DMS 273 treated with DMSO at 0.1 percent for 48 hours (cell line): ENCODE data around the gene RIOK2.
"Not testable (repeated sequence)": the region's sequence is repeated elsewhere in the genome, so short reads cannot be mapped to it uniquely, and the experiment has no call there.

Source experiments
- DNase-seq: peaks from one replicate; lab custom pipeline; 2025; lab: John Stamatoyannopoulos, UW

The RIOK2 gene

DNA sequence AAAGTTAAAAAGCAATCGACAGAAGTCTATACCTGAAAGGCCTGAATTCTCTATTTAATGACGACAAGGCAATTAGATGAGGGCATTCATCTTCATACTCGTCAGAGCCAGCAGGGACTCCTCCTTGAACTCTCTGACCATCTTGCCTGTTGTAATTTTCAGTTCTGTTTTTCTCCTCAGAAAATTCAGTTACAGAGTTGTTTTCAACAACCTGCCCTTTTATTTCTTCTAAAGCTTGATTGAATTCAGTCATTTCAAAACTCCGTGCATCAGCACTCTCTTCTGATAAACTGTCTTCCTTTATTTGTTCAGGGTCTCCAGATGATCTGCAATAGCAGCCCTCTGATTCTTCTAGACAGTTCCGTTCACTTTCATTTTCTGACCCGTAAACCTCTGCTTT, 15.6 kb downstream of the RIOK2 start:
- DNase-seq: no peak

DNA sequence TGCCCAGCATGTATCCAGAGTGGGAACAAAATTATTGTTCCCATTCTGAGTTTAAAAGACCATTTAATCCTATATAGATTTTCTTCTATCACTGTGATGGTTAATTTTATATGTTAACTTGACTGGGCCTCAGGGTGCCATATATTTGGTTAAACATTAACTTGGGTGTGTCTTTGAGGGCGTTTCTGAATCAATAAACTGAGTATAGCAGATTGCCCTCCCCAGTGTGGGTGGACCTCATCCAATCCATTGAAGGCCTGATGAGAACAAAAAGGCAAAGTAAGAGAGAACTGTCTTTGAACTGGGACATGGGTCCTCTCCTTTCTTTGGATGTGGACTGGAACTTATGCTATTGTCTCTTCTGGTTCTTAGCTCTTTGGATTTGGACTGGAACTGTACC, 17.3 kb downstream of the RIOK2 start:
- no peak for DNase-seq

DNA sequence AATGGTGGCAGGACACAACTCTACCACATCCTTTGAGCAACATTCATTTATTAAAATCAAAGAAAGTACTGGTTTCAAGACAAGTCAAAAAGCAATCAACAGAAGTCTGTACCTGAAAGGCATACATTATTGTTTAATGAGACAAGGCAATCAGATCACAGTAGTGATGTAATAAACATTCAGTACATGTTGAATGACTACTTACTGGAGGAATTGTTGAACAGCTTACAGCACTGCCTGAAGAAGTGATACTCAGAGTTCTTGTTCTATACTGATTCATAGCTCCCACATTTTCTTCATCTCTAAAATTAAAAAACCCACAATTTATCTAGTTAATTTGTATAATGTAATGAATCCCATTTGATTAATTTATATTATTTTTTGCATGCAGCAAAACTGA, 18.2 kb downstream of the RIOK2 start:
- DNase-seq: no peak

DNA sequence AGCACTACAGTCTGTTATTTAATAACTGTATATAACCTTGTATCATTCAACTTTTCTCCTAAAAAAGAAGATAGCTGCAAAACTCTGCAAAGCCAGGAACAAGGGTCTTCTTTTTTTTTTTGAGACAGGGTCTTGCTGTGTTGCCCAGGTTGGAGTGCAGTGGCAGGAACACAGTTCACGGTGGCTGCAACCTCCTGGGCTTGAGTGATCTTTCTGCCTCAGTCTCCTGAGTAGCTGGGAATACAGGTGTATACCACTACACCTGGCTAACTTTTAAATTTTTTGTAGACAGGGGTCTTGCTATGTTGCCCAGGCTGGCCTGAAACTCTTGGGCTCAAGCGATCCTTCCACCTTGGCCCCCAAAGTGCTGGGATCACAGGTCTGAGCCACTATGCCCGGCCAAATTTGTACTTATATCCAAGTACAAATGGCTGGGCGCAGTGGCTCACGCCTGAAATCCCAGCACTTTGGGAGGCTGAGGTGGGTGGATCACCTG, 19.2 kb downstream of the RIOK2 start:
- DNase-seq: no peak

DNA sequence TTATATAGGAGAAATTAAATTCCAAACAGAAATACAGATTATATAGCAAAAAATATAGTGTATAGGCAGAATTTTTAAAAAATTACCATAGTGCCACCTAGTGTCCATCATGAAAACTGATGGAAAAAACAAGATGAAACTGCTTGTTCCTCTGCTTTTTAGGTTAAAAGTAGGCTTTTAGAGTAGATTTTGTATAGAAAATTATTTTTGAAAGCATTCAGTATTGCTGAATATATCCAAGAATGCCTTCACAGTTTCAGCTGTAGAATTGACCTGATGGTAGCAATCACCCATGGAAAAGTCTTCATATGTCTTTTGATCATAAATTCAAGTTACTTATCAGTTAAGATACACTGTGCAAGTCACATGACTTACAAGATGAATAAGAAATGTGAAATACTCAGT, 19.7 kb downstream of the RIOK2 start:
- DNase-seq: no peak

DNA sequence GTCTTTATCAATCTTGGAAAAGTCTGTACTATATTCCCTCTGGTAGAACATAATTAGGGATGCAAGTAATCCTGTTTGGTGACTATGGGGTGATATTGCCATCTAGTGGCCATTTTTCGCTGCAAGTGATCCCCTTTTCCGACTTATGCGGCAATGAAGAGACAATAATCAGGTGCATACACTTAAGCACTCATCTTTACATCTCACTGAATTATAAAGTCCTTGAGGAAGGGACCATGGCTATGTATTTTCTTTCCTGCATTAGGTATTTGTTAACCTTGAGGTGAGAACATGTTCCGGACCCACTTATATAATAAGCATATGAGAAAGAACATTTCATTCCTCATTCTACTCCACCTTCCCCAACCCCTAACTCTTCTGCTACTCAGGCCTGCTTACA, 21.0 kb downstream of the RIOK2 start:
- DNase-seq: peak; percentile 31

DNA sequence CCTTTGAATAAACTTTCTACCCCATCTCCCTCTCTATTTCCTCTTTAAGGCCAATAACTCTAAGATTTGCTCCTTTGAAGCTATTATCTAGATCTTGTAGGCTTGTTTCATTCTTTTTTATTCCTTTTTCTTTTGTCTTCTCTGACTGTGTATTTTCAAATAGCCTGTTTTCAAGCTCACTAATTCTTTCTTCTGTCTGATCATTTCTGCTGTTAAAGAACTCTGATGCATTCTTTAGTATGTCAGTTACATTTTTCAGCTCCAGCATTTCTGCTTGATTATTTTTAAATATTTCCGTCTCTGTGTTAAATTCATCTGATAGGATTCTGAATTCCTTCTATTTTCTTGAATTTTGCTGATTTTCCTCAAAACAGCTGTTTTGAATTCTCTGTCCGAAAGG, 25.4 kb downstream of the RIOK2 start:
- no peak for DNase-seq

DNA sequence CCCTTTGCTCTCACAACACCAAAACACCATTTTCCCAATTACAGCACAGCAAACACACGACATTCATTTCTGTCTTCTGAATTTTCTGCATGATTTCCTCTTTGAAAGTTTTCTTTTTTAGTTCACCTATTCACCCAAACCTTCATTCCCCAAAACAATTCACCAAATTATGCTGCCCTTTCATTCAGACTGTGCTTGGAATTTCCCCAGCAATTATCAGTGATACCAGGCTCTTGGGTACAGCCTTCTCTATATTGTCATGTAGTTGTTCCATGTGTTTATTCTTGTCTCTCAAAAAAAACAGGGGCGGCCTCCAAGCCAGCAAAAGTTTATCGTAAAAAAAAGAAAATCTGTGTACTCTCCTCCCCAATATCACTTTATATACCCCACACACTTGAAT, 31.7 kb downstream of the RIOK2 start:
- no peak for DNase-seq

DNA sequence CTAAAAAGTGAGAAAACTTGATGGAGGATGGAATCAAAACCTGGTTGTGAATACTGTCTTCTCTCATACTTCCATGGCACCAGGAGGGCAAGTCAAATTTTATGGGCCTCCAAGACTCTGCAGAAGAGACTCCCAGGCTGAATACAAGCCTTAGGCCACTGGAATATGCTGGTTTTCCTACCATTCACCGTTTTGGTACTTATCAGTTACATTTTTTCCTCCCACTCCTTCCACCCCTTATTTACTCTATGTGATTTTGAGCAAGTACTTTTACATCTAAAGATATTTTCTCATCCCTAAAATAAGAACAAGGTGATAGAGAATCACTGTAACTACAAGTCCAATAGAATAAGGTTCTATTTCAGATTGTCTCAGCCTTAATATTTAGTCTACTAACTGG, 32.6 kb downstream of the RIOK2 start:
- no peak for DNase-seq

DNA sequence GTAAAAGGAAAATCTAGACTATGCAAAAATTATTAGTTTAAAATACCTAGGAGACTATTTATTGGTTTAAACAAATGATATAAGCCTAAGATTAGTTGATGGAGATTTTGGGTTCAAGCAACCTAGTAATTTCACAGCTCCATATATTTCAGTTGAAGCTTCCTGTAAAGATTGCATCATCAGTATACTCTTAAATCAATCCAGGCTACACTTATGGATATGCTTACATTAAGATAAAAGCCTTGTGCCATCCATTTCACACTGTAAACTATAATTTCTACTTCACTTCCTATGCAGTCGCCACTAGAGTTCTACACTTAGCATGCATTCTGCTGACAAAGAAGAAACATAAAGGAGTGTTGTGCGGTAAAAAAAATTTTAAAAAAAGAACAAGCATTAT, 33.3 kb downstream of the RIOK2 start:
- DNase-seq: no peak

DNA sequence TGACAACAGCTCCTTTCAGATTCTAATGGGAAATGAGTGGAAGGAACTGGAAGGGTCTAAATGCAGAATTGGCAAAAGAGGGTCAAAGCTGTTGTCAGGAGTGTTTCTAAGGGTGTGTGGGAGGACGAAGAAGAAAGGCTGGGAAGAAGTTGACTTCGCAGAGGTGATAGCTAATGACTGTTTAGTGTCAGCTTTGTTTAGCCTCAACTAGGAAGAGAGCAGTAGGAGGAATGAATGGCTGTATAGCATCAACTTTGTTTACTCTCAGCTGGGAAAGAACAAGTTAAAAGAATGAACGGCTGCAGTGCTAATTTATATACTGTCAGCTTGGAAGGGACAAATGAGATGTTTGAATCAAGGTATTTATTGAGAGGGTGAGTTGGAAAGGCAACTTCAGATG, 34.8 kb downstream of the RIOK2 start:
- DNase-seq: no peak

DNA sequence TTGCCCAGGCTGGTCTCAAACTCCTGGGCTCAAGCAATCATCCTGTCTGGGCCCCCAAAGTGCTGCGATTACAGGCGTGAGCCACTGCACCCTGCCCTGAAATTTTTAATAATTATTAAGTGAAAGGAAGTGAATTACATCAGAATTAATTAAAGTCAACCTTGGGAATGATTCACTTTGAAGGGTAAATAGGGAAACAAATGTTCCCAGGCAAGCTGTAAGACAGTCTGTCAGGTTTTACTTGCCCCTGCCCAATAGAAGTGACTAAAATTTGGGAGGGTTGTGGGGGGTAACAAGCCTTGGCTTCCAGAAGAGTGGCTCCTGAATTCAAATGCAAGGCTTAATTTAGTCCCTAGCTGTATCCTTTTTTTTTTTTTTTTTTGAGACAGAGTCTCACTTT, 39.3 kb downstream of the RIOK2 start:
- DNase-seq: no peak

DNA sequence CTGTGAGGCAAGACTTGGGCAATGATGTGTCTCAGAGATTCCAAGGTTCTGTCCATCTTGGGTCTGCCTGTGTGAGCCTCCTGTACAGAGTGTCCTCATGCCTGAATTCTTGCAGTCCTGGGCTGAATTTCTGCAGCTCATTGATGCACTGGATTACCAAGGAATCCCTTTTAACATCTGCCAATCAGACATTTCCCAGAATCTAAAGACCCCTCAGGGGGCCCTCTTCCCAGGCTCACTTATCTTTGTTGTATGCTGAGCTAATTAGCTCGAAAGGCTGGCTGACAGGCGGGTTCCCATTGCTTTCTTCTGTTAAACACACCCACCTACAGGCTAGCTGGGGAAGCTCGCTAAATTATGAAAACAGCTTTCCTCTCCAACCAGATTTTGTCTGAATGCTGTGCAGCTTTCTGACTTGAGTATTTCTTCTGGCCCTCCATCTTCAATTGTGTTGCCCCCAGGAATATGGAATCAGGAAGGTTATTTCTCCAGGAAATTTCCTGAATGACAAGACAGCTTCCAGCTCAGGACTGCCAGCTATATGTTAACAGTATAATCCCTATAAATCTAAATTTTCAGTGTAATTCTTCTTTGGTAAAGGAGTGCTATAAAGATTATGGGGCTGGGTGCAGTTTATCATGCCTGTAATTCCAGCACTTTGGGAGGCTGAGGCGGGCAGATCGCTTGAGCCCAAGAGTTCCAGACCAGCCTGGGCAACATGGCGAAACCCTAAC, 40.4 kb downstream of the RIOK2 start, which contains the start of gene LIX1:
Gene LIX1 (minus strand): TSS at position 91 of the 734 bp plus-strand sequence. CDS start 35 bp downstream, at position 56.
- peak; percentile 44 for DNase-seq

DNA sequence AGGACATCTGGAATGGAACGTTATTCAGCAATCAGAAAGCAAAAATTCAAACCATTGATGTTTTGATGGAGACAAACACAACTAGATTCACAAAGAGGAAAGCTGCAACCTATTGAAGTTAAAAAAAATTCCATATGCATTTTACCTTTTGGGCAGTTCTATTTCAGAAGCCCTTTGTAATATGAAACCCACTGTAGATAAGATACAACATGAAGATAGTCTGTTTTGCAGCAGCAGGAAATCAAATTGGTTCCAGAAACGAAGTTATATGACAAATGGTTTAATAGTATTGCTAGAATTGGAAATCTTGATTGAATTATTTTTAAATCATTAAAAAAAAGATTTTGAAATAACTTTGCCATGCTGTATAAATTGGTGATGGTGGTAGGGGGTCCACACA, 41.5 kb downstream of the RIOK2 start:
- no peak for DNase-seq

DNA sequence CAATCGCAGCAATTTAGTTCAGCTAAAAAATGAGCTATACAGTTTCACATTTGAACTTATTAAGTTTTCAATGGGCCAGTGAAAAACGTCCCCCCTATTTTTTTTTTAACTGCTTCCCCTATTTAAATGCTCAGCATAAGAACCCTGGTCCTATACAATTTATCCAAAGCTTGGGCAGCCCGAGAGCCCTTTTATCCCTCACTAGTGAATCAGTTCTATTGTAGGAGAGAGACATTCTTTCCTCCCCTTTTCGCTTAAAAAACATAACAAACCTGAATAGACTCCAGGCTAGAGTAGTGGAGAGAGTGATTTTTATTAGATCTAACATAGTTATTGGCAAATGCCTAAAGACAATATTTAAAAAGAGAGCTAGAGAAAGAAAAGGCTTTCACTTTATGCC, 42.0 kb downstream of the RIOK2 start:
- no peak for DNase-seq

DNA sequence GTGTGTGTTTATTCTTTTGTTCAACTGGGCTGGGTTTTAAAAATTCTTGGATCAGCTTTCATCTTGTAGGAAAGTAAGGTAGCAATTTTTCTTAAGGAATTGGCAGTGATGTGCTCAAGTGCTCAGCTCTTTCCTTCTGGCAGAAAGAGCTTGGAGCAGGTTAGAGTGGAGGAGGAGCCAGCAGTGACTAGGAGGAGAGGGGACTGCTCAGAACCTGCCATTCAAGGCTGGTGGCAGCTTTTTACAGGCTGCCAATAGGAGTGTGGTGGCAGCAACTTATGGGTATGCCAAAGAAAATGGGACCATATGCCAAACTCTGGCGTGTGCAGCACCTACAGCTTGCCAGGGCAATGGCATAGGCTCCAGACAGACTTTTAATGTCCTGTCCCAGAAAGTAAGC, 42.8 kb downstream of the RIOK2 start:
- not testable (repeated sequence) for DNase-seq

DNA sequence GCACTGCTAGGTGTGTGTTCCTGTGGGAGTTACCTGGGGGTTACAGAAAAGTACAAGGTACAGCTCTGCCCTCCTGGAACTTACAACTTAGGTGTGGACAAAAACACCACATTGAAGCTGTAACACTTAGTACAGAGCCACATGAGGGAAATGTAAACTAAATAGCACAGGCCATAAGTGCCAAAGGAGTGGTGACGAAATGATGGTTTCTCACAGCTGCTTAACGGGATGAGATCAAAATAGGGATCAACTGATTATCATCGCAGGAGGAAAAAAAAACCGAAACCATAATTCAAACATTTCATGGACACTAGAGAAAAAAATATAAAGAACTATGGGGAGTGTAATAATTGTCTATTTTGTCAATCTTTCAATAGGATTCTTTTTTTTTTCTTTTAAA, 46.6 kb downstream of the RIOK2 start:
- no peak for DNase-seq

DNA sequence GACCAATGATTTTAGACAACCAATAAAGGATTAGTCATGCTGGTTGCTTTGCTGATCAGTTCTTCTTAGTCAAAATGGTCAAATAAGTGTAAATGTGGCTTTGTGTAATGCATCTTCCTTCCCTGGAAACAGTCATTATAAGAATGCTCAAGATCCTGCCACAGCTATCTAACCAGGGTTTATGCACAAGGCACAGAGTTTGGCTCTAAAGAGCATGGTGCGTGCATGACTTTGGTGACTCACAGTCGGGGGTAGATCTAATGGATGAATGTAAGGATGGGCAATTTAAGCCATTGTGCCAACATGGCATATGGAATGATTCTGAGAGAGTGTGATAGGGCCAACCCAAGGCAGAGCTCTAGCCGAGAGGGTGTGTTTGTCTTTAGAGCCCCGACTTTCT, 47.2 kb downstream of the RIOK2 start:
- DNase-seq: no peak

DNA sequence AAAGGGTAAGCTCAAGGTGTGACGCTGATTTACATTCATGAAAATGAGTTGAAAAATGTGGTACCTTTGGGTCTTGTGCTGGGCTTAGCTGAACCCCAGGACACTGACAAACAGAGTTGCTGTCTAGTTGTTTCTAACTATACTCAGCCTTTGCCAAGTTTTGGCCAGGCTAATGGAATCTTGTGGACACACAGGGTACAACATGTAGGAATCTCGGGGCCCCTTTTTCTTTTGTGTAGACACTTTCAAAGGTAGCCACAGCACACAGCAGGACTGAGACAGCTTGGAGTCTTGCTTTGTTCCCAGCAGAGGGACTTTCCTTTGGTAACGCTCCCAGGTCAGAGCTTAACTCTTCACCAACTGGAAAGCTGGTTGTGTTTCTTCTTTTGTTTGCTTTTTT, 48.4 kb downstream of the RIOK2 start:
- DNase-seq: no peak

DNA sequence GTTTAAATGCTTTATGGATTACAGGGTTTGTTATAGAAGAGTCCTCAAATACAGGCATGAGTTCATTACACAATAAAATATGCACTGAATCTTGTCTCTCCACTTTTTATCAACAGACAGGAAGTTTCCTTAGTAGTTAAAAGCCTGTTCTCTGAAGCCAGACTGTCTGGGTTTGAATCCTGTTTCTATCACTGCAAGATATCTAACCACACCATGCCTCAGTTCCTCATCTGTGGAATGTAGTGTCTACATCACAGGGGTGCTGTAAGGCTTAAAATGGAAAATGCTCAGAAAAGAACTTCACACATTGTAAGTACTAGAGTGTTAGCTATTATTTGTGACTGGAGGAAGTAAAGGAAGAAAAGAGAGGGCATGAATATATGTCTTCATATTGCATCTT, 49.9 kb downstream of the RIOK2 start:
- DNase-seq: no peak

DNA sequence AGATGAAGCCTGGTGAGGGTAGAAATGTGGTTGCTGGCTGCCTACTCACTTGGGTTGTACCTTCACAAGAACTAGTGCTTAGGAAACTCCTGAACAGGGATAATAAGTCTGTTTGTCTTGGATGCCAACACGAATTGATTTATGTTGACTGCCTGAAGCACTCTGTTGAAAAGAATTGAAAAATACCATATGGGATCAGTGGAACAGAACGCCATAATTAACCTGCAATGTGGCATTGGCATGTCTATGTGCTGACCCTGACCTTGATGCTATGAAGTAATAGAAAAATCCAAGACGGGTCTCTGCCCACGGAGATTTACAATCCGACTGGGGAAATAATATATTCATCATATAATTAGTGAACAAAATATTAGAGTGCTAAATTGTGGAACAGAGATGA, 51.1 kb downstream of the RIOK2 start:
- no peak for DNase-seq

DNA sequence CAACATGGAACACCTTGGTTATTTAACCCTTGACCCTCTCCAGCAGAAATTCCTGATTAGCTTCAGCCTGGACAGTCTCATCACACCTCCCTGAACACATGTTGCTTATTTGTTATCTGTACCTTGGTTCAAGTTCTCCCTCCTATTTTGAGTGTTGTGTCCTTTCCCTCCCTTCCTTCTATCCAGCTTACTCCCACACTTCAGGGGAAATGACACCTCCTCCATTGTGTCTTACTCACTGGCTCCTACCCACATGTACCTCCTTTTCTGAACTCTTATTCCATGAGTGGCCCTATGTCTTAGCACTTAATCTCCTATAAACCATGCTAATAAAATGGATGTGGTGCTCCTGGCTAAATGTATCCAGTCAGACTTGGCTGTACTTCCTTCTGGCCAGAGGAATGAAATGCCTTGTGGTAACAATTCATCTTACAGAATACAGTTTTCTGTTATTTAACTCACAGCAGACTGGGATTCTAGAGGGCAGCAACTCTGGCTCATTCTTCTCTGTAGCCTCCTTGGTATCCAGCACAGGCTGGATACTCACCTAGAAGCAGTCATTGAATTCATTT, 51.8 kb downstream of the RIOK2 start:
- no peak for DNase-seq

DNA sequence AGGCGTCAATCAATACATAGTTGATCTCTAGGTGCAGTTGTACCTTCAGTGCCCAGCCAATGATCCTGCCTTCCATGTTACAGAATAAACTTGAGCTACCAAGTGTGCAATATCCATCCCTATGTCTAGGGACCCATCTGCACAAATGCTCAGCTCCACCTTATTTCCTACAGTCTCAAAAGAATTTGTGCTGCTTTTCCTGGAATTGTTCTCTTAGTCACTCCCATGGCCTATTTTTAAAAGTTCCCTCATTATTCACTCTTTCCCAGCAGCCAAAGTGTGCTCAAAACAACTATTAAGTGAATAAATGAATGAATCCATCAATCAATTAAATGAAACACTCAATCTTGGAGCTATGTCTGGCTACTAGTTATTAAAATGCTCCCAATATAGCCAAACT, 55.3 kb downstream of the RIOK2 start:
- DNase-seq: no peak

DNA sequence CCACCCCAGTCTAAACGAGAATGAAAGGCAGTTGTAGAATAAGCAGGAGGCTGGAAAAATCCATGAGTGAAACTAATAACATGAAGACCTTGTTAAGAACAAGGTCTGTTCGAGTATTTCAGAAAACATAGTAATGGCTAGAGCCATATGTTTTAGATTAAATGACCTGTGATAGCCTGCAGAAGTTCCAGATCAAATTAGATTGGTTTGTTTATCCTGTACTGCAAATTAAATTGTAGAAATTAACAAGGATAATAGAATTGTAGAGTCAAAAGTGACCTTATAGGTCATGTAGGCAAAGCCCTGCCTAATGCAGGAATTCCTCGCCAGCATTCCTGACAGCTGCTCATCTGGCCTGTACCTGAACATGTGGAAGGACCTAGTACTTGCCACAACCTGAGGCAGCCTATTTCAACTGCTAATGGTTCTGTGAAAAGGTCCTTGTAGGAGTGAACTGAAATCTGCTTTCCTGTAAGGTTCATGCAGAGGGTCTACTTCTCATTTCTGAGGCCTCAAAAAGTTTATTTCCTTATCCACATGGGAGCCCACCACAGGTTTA, 57.8 kb downstream of the RIOK2 start:
- DNase-seq: no peak
